Measurements from ENCODE around the gene SNX32. TPM values are rescaled to one million over a fixed set of nuclear protein-coding genes. Genes with fewer than 3 reads are reported as not detected.
"Not testable (repeated sequence)": the region's sequence is repeated elsewhere in the genome, so short reads cannot be mapped to it uniquely, and the experiment has no call there.

SNX32 gene
- total RNA-seq, 1 donor = not detected

- Histone ChIP-seq H3K4me3 (ENCODE audit: low read length) (peak overlapping the region; percentile 71), H3K4me1 (ENCODE audit: insufficient read depth, low read length) (peaks cover 55% of the 10 kb centered on the region), H3K27me3 (ENCODE audit: insufficient read depth, low read length) (no peaks in the 10 kb centered on the region), H3K9me3 (ENCODE audit: low read depth, low read length) (no peaks in the 10 kb centered on the region)
These were observed 53.3 kb downstream of the SNX32 start for GRCh38 chr11:65886826-65887722.

GRCh38 chr11:65887723-65888162 lies 54.0 kb downstream of the SNX32 start:
- no peaks in the 10 kb centered on the region for H3K9me3 ChIP-seq (ENCODE audit: low read depth, low read length)
- H3K27me3 ChIP-seq (ENCODE audit: insufficient read depth, low read length) = no peaks in the 10 kb centered on the region
- peaks cover 61% of the 10 kb centered on the region for H3K4me1 ChIP-seq (ENCODE audit: insufficient read depth, low read length)
- peak overlapping the region; percentile 71 for H3K4me3 ChIP-seq (ENCODE audit: low read length)

- Histone ChIP-seq H3K27me3 (ENCODE audit: insufficient read depth, low read length) (no peaks in the 10 kb centered on the region), H3K4me3 (ENCODE audit: low read length) (peak within 1 kb of the TSS; percentile 71), H3K4me1 (ENCODE audit: insufficient read depth, low read length) (peaks cover 67% of the 10 kb centered on the region), H3K9me3 (ENCODE audit: low read depth, low read length) (no peaks in the 10 kb centered on the region)
These were observed 54.5 kb downstream of the SNX32 start, which contains the start of gene FIBP for GRCh38 chr11:65888163-65888814. Gene FIBP, minus strand, starts transcription at chr11:65888471. Its CDS starts 53 bp downstream, at chr11:65888418.

- peak within 1 kb of the TSS; percentile 58 for H3K4me3 ChIP-seq (ENCODE audit: low read length)
These were observed 56.8 kb downstream of the SNX32 start, which contains the start of gene CCDC85B for GRCh38 chr11:65890324-65891218. Gene CCDC85B, plus strand, starts transcription at chr11:65890673. Its CDS starts 111 bp downstream, at chr11:65890784.

GRCh38 chr11:65891219-65892136 lies 57.7 kb downstream of the SNX32 start:
- H3K27me3 ChIP-seq (ENCODE audit: insufficient read depth, low read length) = no peaks in the 10 kb centered on the region
- peaks cover 77% of the 10 kb centered on the region for H3K4me1 ChIP-seq (ENCODE audit: insufficient read depth, low read length)
- peak overlapping the region; percentile 58 for H3K4me3 ChIP-seq (ENCODE audit: low read length)
- no peaks in the 10 kb centered on the region for H3K9me3 ChIP-seq (ENCODE audit: low read depth, low read length)

More at GRCh38 chr11:65890324-65891218, 56.8 kb downstream of the SNX32 start, which contains the start of gene CCDC85B:
- no peaks in the 10 kb centered on the region for H3K27me3 ChIP-seq (ENCODE audit: insufficient read depth, low read length)
- H3K4me1 ChIP-seq (ENCODE audit: insufficient read depth, low read length) = peaks cover 77% of the 10 kb centered on the region
- H3K9me3 ChIP-seq (ENCODE audit: low read depth, low read length) = no peaks in the 10 kb centered on the region

- Histone ChIP-seq H3K4me1 (ENCODE audit: insufficient read depth, low read length) (peaks cover 72% of the 10 kb centered on the region), H3K4me3 (ENCODE audit: low read length) (peak overlapping the region; percentile 58)
- H3K27me3 ChIP-seq (ENCODE audit: insufficient read depth, low read length); H3K9me3 ChIP-seq (ENCODE audit: low read depth, low read length): not testable (repeated sequence)
These were observed 58.4 kb downstream of the SNX32 start for GRCh38 chr11:65892137-65892540.

- H3K4me1 ChIP-seq (ENCODE audit: insufficient read depth, low read length) = peaks cover 65% of the 10 kb centered on the region
- H3K9me3 ChIP-seq (ENCODE audit: low read depth, low read length) = no peaks in the 10 kb centered on the region
- H3K4me3 ChIP-seq (ENCODE audit: low read length) = no peak overlapping the region
- no peaks in the 10 kb centered on the region for H3K27me3 ChIP-seq (ENCODE audit: insufficient read depth, low read length)
These were observed 59.0 kb downstream of the SNX32 start for GRCh38 chr11:65892661-65893317.

GRCh38 chr11:65894034-65894591 lies 60.4 kb downstream of the SNX32 start:
- H3K4me1 ChIP-seq (ENCODE audit: insufficient read depth, low read length) = peaks cover 66% of the 10 kb centered on the region
- H3K4me3 ChIP-seq (ENCODE audit: low read length) = peak overlapping the region; percentile 27
- H3K9me3 ChIP-seq (ENCODE audit: low read depth, low read length) = no peaks in the 10 kb centered on the region
- H3K27me3 ChIP-seq (ENCODE audit: insufficient read depth, low read length) = peaks cover 2% of the 10 kb centered on the region

- Histone ChIP-seq H3K27me3 (ENCODE audit: insufficient read depth, low read length) (peaks cover 6% of the 10 kb centered on the region), H3K4me1 (ENCODE audit: insufficient read depth, low read length) (peaks cover 65% of the 10 kb centered on the region), H3K4me3 (ENCODE audit: low read length) (no peak overlapping the region), H3K9me3 (ENCODE audit: low read depth, low read length) (no peaks in the 10 kb centered on the region)
These were observed 61.8 kb downstream of the SNX32 start for GRCh38 chr11:65895482-65895981.

- Histone ChIP-seq H3K27me3 (ENCODE audit: insufficient read depth, low read length) (peaks cover 6% of the 10 kb centered on the region), H3K4me1 (ENCODE audit: insufficient read depth, low read length) (peaks cover 63% of the 10 kb centered on the region)
These were observed 62.6 kb downstream of the SNX32 start for GRCh38 chr11:65896034-65896999.

GRCh38 chr11:65897020-65897471 lies 63.3 kb downstream of the SNX32 start:
- H3K4me3 ChIP-seq (ENCODE audit: low read length) = no peak overlapping the region
- H3K27me3 ChIP-seq (ENCODE audit: insufficient read depth, low read length) = peaks cover 6% of the 10 kb centered on the region
- H3K4me1 ChIP-seq (ENCODE audit: insufficient read depth, low read length) = peaks cover 59% of the 10 kb centered on the region
- no peaks in the 10 kb centered on the region for H3K9me3 ChIP-seq (ENCODE audit: low read depth, low read length)

More at GRCh38 chr11:65896034-65896999, 62.6 kb downstream of the SNX32 start:
- no peaks in the 10 kb centered on the region for H3K9me3 ChIP-seq (ENCODE audit: low read depth, low read length)
- H3K4me3 ChIP-seq (ENCODE audit: low read length) = no peak overlapping the region
